Vagina (tissue), 2 donors: ENCODE results near the gene SAT1.

Source experiments
- POLR2AphosphoS5 ChIP-seq, 2 donors: sonication (generic); formaldehyde crosslinking; IDR thresholded peaks; one replicate each; pipeline ENCODE4 v1.9.0; 2017; ENCODE audit warnings: antibody characterized with exemption in 2 of 2, mild to moderate bottlenecking in 2 of 2, low read depth in 1 of 2; ENCODE audit not compliant: insufficient read depth in 1 of 2
- TF ChIP-seq, protein P1 (sequence below), 3 experiments: fragments of 450-650 bp in 2 of 3; fragments of 200-600 bp in 1 of 3; sonication (generic) in 1 of 3; IDR thresholded peaks; one replicate each; pipeline ENCODE4 v1.5.1; 2017 to 2019; ENCODE audit warnings: antibody characterized with exemption in 3 of 3, mild to moderate bottlenecking in 2 of 3, moderate library complexity in 2 of 3

DNA sequence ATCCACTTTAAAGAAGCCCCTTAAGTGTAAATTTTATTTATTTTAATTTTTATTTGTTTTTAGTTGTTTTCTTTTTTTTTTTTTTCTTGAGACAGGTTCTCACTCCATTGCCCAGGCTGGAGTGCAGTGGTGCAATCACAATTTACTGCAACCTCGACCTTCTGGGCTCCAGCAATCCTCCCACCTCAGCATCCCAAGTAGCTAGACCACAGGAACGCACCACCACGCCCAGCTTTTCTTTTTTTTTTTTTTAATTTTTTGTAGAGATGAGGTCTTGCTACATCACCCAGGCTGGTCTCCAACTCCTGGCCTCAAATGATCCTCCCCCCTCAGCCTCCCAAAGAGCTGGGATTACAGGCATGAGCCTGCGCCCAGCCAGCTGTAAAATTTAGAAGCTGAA, 6.0 kb downstream of the SAT1 start:
- no peak for TF ChIP-seq POLR2AphosphoS5 (IDR thresholded peaks at IDR 0.05; ENCODE audit: insufficient read depth in 1 of 2, low read depth in 1 of 2)
- TF ChIP-seq, protein P1, sequence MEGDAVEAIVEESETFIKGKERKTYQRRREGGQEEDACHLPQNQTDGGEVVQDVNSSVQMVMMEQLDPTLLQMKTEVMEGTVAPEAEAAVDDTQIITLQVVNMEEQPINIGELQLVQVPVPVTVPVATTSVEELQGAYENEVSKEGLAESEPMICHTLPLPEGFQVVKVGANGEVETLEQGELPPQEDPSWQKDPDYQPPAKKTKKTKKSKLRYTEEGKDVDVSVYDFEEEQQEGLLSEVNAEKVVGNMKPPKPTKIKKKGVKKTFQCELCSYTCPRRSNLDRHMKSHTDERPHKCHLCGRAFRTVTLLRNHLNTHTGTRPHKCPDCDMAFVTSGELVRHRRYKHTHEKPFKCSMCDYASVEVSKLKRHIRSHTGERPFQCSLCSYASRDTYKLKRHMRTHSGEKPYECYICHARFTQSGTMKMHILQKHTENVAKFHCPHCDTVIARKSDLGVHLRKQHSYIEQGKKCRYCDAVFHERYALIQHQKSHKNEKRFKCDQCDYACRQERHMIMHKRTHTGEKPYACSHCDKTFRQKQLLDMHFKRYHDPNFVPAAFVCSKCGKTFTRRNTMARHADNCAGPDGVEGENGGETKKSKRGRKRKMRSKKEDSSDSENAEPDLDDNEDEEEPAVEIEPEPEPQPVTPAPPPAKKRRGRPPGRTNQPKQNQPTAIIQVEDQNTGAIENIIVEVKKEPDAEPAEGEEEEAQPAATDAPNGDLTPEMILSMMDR (IDR thresholded peaks at IDR 0.05), result no peak
